AG10803 (cell line): Measurements from ENCODE around the gene NEDD4.
A peak's percentile ranks its signal among the peaks of the same experiment; 100 is the strongest.

Experiments used
- DNase-seq: peaks from one replicate; pipeline ENCODE4 v3.0.0; 2010; ENCODE audit warnings: low read depth
- H3K4me3 ChIP-seq: 2 replicates; pipeline ENCODE4 v1.5.1; 2011; ENCODE audit warnings: mild to moderate bottlenecking, low read length, control low read depth
- CTCF ChIP-seq: conservative IDR thresholded peaks from 2 replicates; pipeline ENCODE4 v1.5.1; 2011; ENCODE audit warnings: mild to moderate bottlenecking, low read length, control low read depth, inconsistent platforms

The NEDD4 gene

GRCh38 chr15:55942332-55942731, 51.1 kb downstream of the NEDD4 start:
- no peak for DNase-seq
- TF ChIP-seq CTCF, result no peak
- no peak overlapping the region for H3K4me3 ChIP-seq

GRCh38 chr15:55937040-55937439, 56.4 kb downstream of the NEDD4 start:
- peak; percentile 37 for DNase-seq
- no peak overlapping the region for H3K4me3 ChIP-seq
- no peak for TF ChIP-seq CTCF

GRCh38 chr15:55928955-55929354, 64.5 kb downstream of the NEDD4 start:
- no peak for DNase-seq
- no peak for TF ChIP-seq CTCF
- H3K4me3 ChIP-seq, result no peak overlapping the region

GRCh38 chr15:55921744-55922143, 71.7 kb downstream of the NEDD4 start:
- no peak for TF ChIP-seq CTCF
- DNase-seq, result no peak
- no peak overlapping the region for H3K4me3 ChIP-seq

- H3K4me3 ChIP-seq, result no peak overlapping the region
- peak; percentile 91 for TF ChIP-seq CTCF
- DNase-seq, result peak; percentile 86
Observed at GRCh38 chr15:55917881-55918296, 75.5 kb downstream of the NEDD4 start.

- peak overlapping the region; percentile 57 for H3K4me3 ChIP-seq
- no peak for TF ChIP-seq CTCF
- peak; percentile 80 for DNase-seq
Observed at GRCh38 chr15:55916666-55917409, 76.6 kb downstream of the NEDD4 start.

- peak; percentile 63 for DNase-seq
- no peak for TF ChIP-seq CTCF
- peak overlapping the region; percentile 57 for H3K4me3 ChIP-seq
Observed at GRCh38 chr15:55915876-55916567, 77.4 kb downstream of the NEDD4 start.
